GM18519 (cell line): ENCODE data around the gene C6orf89.

Source experiments
- ATAC-seq: cut with Tn5 transposase; IDR thresholded peaks from one replicate; pipeline ENCODE4 v1.9.1; 2021; ENCODE audit warnings: mild to moderate bottlenecking, moderate library complexity; ENCODE audit not compliant: unreplicated experiment, low FRiP score

The C6orf89 gene

GRCh38 chr6:36852481-36853147 lies 33.1 kb upstream of the C6orf89 start:
- no peak for ATAC-seq

GRCh38 chr6:36853325-36853724 lies 32.4 kb upstream of the C6orf89 start:
- ATAC-seq: no peak

- no peak for ATAC-seq
Observed at GRCh38 chr6:36855750-36856149, 30.0 kb upstream of the C6orf89 start.

GRCh38 chr6:36856277-36856676 lies 29.5 kb upstream of the C6orf89 start:
- ATAC-seq: no peak

GRCh38 chr6:36857325-36857724 lies 28.4 kb upstream of the C6orf89 start:
- ATAC-seq: no peak

- no peak for ATAC-seq
Observed at GRCh38 chr6:36858407-36858981, 27.3 kb upstream of the C6orf89 start.

GRCh38 chr6:36860126-36860525 lies 25.6 kb upstream of the C6orf89 start:
- no peak for ATAC-seq

GRCh38 chr6:36862164-36862847 lies 23.4 kb upstream of the C6orf89 start:
- ATAC-seq: no peak

- ATAC-seq: no peak
Observed at GRCh38 chr6:36862848-36863382, 22.8 kb upstream of the C6orf89 start.

GRCh38 chr6:36863670-36864540 lies 21.8 kb upstream of the C6orf89 start:
- no peak for ATAC-seq

- ATAC-seq: no peak
Observed at GRCh38 chr6:36865835-36866234, 19.9 kb upstream of the C6orf89 start.

- no peak for ATAC-seq
Observed at GRCh38 chr6:36867471-36868224, 18.1 kb upstream of the C6orf89 start.

- ATAC-seq: no peak
Observed at GRCh38 chr6:36871686-36872085, 14.1 kb upstream of the C6orf89 start.

- no peak for ATAC-seq
Observed at GRCh38 chr6:36873115-36873514, 12.6 kb upstream of the C6orf89 start.

GRCh38 chr6:36873612-36874442 lies 11.9 kb upstream of the C6orf89 start:
- no peak for ATAC-seq

- ATAC-seq: peak; percentile 61
Observed at GRCh38 chr6:36874443-36875249, 11.1 kb upstream of the C6orf89 start, which contains the start of gene PPIL1. TSS of gene PPIL1 (minus strand) at chr6:36874803. CDS start at chr6:36874772, 31 bp downstream.

GRCh38 chr6:36875250-36875633 lies 10.5 kb upstream of the C6orf89 start:
- no peak for ATAC-seq

GRCh38 chr6:36884610-36885009 lies 1.1 kb upstream of the C6orf89 start:
- no peak for ATAC-seq
